HCT116 (cell line): ENCODE data around the gene GALNT18. TPM values are rescaled to one million over a fixed set of nuclear protein-coding genes. Genes with fewer than 3 reads are reported as not detected.

ENCODE experiments used
- ATAC-seq: fragments of 200-7000 bp; cut with Tn5 transposase; 2 replicates; pipeline ENCODE4 v1.9.1; 2020; ENCODE audit warnings: mild to moderate bottlenecking, moderate library complexity
- BruUV-seq: library from RNA; stranded (reverse); fragments of 400-500 nt; replicated peaks from 2 replicates; lab custom pipeline; 2021; lab: Mats Ljungman, UMichigan
- CTCF ChIA-PET: fragments of 300-600 bp; sonication (Branson Sonifier 250); formaldehyde crosslinking; loops from one replicate; lab custom pipeline; 2021; ENCODE audit warnings: antibody characterized with exemption; lab: Charles Lee
- POLR2A ChIA-PET: fragments of 300-600, 350-600 bp; sonication (Branson Sonifier 250); formaldehyde crosslinking; loops from one replicate; lab custom pipeline; 2021; ENCODE audit warnings: antibody characterized with exemption; lab: Charles Lee
- RAD21 ChIA-PET, 2 experiments: fragments of 300-600 bp; sonication (Branson Sonifier 250); formaldehyde crosslinking; loops; one replicate each; lab custom pipeline; 2023; ENCODE audit warnings: low total read pairs in 2 of 2; ENCODE audit not compliant: uncharacterized antibody in 2 of 2, unreplicated experiment in 2 of 2, low non-redundant PET in 1 of 2; lab: Charles Lee
- DNase-seq: peaks from one replicate; pipeline ENCODE4 v3.0.0-alpha.2; 2010; ENCODE audit warnings: low read depth, low spot score
- H2AFZ ChIP-seq: fragments of 200-600 bp; shearing (Covaris generic), sonication (generic); 2 replicates; pipeline ENCODE4 v1.6.1; 2017; ENCODE audit warnings: low read depth, mixed run types, mixed read lengths, antibody characterized with exemption, low read length; ENCODE audit not compliant: poor library complexity, severe bottlenecking
- H3K27ac ChIP-seq: 2 replicates; pipeline ENCODE4 v1.5.1; 2012; ENCODE audit warnings: low read depth, low read length
- H3K27me3 ChIP-seq: fragments of 200-600 bp; sonication (generic); 2 replicates; pipeline ENCODE4 v1.6.1; 2016; ENCODE audit warnings: mixed run types, low read length, mixed read lengths; ENCODE audit not compliant: insufficient read depth
- H3K36me3 ChIP-seq, 2 experiments: fragments of 200-500 bp in 1 of 2; fragments of 200-600 bp in 1 of 2; sonication (Bioruptor generic) in 1 of 2; sonication (generic) in 1 of 2; 2 replicates each; pipeline versions ENCODE4 v1.5.1 to v1.6.1; 2014 to 2016; ENCODE audit warnings: low read length in 2 of 2, inconsistent platforms in 1 of 2, mixed read lengths in 1 of 2, mixed run types in 1 of 2; ENCODE audit not compliant: insufficient read depth in 2 of 2, control insufficient read depth in 1 of 2
- H3K4me1 ChIP-seq, 2 experiments: fragments of 200-600 bp in 1 of 2; sonication (generic) in 1 of 2; 2 replicates each; pipeline versions ENCODE4 v1.5.1 to v1.6.1; 2012 to 2017; ENCODE audit warnings: low read length in 2 of 2, inconsistent platforms in 1 of 2, mild to moderate bottlenecking in 1 of 2, mixed read lengths in 1 of 2, mixed run types in 1 of 2, moderate library complexity in 1 of 2; ENCODE audit not compliant: insufficient read depth in 2 of 2, control insufficient read depth in 1 of 2
- H3K4me2 ChIP-seq: fragments of 200-600 bp; sonication (generic); 2 replicates; pipeline ENCODE4 v1.6.1; 2017; ENCODE audit warnings: mixed run types, low read length, mixed read lengths
- H3K4me3 ChIP-seq, 2 experiments: fragments of 200-600 bp in 1 of 2; sonication (generic) in 1 of 2; replicated peaks in 1 of 2; 2 replicates each; pipeline ENCODE4 v1.5.1; 2011 to 2016; ENCODE audit warnings: low read length in 2 of 2, control low read depth in 1 of 2, low read depth in 1 of 2, mild to moderate bottlenecking in 1 of 2, mixed read lengths in 1 of 2, mixed run types in 1 of 2
- H3K79me2 ChIP-seq: fragments of 200-600 bp; sonication (generic); 2 replicates; pipeline ENCODE4 v1.6.1; 2017; ENCODE audit warnings: mild to moderate bottlenecking, mixed run types, low read length, moderate library complexity, mixed read lengths; ENCODE audit not compliant: insufficient read depth
- H3K9ac ChIP-seq: fragments of 200-600 bp; sonication (generic); 2 replicates; pipeline ENCODE4 v1.6.1; 2016; ENCODE audit warnings: low read length, mixed read lengths
- H3K9me2 ChIP-seq: fragments of 200-600 bp; sonication (generic), shearing (Covaris generic); 2 replicates; pipeline ENCODE4 v1.6.1; 2017; ENCODE audit warnings: mixed run types, mild to moderate bottlenecking, moderate library complexity; ENCODE audit not compliant: insufficient read depth
- H3K9me3 ChIP-seq, 2 experiments: fragments of 200-500 bp in 1 of 2; fragments of 200-600 bp in 1 of 2; sonication (Bioruptor generic) in 1 of 2; sonication (generic) in 1 of 2; 2 replicates each; pipeline ENCODE4 v1.6.1; 2014 to 2017; ENCODE audit warnings: low read length in 2 of 2, mixed read lengths in 2 of 2, inconsistent platforms in 1 of 2, low read depth in 1 of 2, mild to moderate bottlenecking in 1 of 2, mixed run types in 1 of 2, moderate library complexity in 1 of 2; ENCODE audit not compliant: control insufficient read depth in 1 of 2, insufficient read depth in 1 of 2
- H4K20me1 ChIP-seq: fragments of 200-600 bp; sonication (generic), shearing (Covaris generic); 2 replicates; pipeline ENCODE4 v1.6.1; 2017; ENCODE audit warnings: mixed run types, mild to moderate bottlenecking, moderate library complexity; ENCODE audit not compliant: insufficient read depth
- CTCF ChIP-seq, 3 experiments: fragments of 200-600 bp in 1 of 3; sonication (generic) in 1 of 3; IDR thresholded peaks in 2 of 3; conservative IDR thresholded peaks in 1 of 3; 2 replicates each; pipeline ENCODE4 v1.5.1; 2012 to 2017; ENCODE audit warnings: low read depth in 2 of 3, low read length in 2 of 3, antibody characterized with exemption in 1 of 3, borderline replicate concordance in 1 of 3, control low read depth in 1 of 3, mild to moderate bottlenecking in 1 of 3, mixed read lengths in 1 of 3, mixed run types in 1 of 3, moderate library complexity in 1 of 3; ENCODE audit not compliant: insufficient read depth in 1 of 3
- FOSL1 ChIP-seq: IDR thresholded peaks from 2 replicates; pipeline ENCODE4 v1.6.1; 2012; ENCODE audit warnings: low read depth
- MAX ChIP-seq: IDR thresholded peaks from 2 replicates; pipeline ENCODE4 v1.6.1; 2012
- POLR2A ChIP-seq: IDR thresholded peaks from 2 replicates; pipeline ENCODE4 v1.7.0; 2011; ENCODE audit warnings: borderline replicate concordance; ENCODE audit not compliant: insufficient read depth, insufficient read length; ENCODE audit errors: extremely low read depth
- RAD21 ChIP-seq: IDR thresholded peaks from 2 replicates; pipeline ENCODE4 v1.6.1; 2012; ENCODE audit warnings: low read depth, mild to moderate bottlenecking
- REST ChIP-seq: IDR thresholded peaks from 2 replicates; pipeline ENCODE4 v1.6.1; 2012; ENCODE audit warnings: low read depth
- SIN3A ChIP-seq: IDR thresholded peaks from 2 replicates; pipeline ENCODE4 v1.6.1; 2012; ENCODE audit warnings: low read depth
- YY1 ChIP-seq: IDR thresholded peaks from 2 replicates; pipeline ENCODE4 v1.6.1; 2011; ENCODE audit warnings: low read length, low read depth, moderate library complexity, mild to moderate bottlenecking; ENCODE audit not compliant: insufficient replicate concordance; ENCODE audit errors: extremely low read depth
- intact Hi-C: fragments of 100-400 bp; cut with micrococcal nuclease; formaldehyde crosslinking; loops from 2 replicates; pipeline ENCODE4 v1.10.0; 2022
- total RNA-seq: library from RNA; stranded (reverse); gene quantifications from one replicate; pipeline ENCODE4 v1.2.1, GENCODE V29; 2021; ENCODE audit not compliant: unreplicated experiment

Gene GALNT18
- total RNA-seq, 1 experiment from 2014 or later: 19.9 TPM

- RAD21 ChIA-PET: interaction anchor here in 1 of 2 experiments (0.9 kb wide), 1 partner anchor 239 kb away, joined by 3 read pairs; no protein-coding TSS in a partner anchor
- H3K9me3 ChIP-seq: no peaks in the 10 kb centered on the region
- TF ChIP-seq FOSL1 (no peak), MAX (peak; percentile 27), SIN3A (peak; percentile 66; the same call in 1 of the 2 replicates), POLR2A (peak; percentile 17)
- TF ChIP-seq, all 23 proteins: peak for 3
- peak overlapping the region; percentile 38 for H2AFZ ChIP-seq
- ChIA-PET CTCF (interaction anchor here (4.0 kb wide), 1 partner anchor 167 kb away, joined by 18 read pairs; no protein-coding TSS in a partner anchor), POLR2A (no interaction called here)
- peak; percentile 71 for ATAC-seq
- H3K27ac ChIP-seq: peak overlapping the region; percentile 58
- H3K9me2 ChIP-seq: no peaks in the 10 kb centered on the region
- H3K9ac ChIP-seq: peak overlapping the region; percentile 80
- no peaks in the 10 kb centered on the region for H3K36me3 ChIP-seq
- peak; percentile 47 for DNase-seq
- peaks cover 17 to 23% of the 10 kb centered on the region in 2 experiments; a peak in 3 of 4 replicates for H3K4me1 ChIP-seq
- peaks cover 6% of the 10 kb centered on the region; the same call in 1 of the 2 replicates for H4K20me1 ChIP-seq
- peaks cover 44% of the 10 kb centered on the region for H3K79me2 ChIP-seq
- H3K27me3 ChIP-seq: no peaks in the 10 kb centered on the region
- H3K4me2 ChIP-seq: peak overlapping the region; percentile 96
- BruUV-seq: no TSS peak
- H3K4me3 ChIP-seq: peak overlapping the region; percentile 85 to 91
- intact Hi-C loops: loop anchor here (2.0 to 10.0 kb wide), 3 partner anchors 166 to 688 kb away; no protein-coding TSS in a partner anchor
Observed at GRCh38 chr11:11620173-11620920, 1.5 kb downstream of the GALNT18 start.

GRCh38 chr11:11618973-11619435 lies 2.8 kb downstream of the GALNT18 start:
- BruUV-seq: no TSS peak
- DNase-seq: no peak
- Histone ChIP-seq H3K9me3 (no peaks in the 10 kb centered on the region), H3K4me1 (peaks cover 17 to 23% of the 10 kb centered on the region in 2 experiments; a peak in 3 of 4 replicates), H3K9ac (no peak overlapping the region), H3K36me3 (no peaks in the 10 kb centered on the region), H3K4me3 (no peak overlapping the region), H4K20me1 (peaks cover 6% of the 10 kb centered on the region; the same call in 1 of the 2 replicates), H3K27ac (no peak overlapping the region), H2AFZ (no peak overlapping the region), H3K27me3 (no peaks in the 10 kb centered on the region), H3K79me2 (peaks cover 53% of the 10 kb centered on the region), H3K9me2 (no peaks in the 10 kb centered on the region), H3K4me2 (peak overlapping the region; percentile 96; the same call in 1 of the 2 replicates)
- ChIA-PET POLR2A (no interaction called here), CTCF (interaction anchor here (1.1 kb wide), 1 partner anchor 591 kb away, joined by 5 read pairs; no protein-coding TSS in a partner anchor), RAD21 (no interaction called here)
- intact Hi-C loops: no loop called here
- TF ChIP-seq RAD21 (peak; percentile 63), POLR2A (no peak), CTCF (IDR thresholded peaks at IDR 0.05 in 2 of 3, conservative IDR thresholded peaks at IDR 0.05 in 1 of 3; ENCODE audit: borderline replicate concordance in 1 of 3, insufficient read depth in 1 of 3, low read depth in 2 of 3, low read length in 2 of 3) (peak; percentile 35 to 58 (median 44); a peak in 5 of 6 replicates), YY1 (no peak), REST (no peak), MAX (peak; percentile 54)
- no peak for ATAC-seq
